SK-N-SH (cell line): ENCODE measurements around the gene AACS. TPM values are rescaled to one million over a fixed set of nuclear protein-coding genes. Genes with fewer than 3 reads are reported as not detected.

Experiments used
- CTCF ChIA-PET: fragments of 300-600, 350-600 bp; formaldehyde crosslinking; extraction: SDS; loops from one replicate; lab custom pipeline; 2021; lab: Yijun Ruan, JAX
- POLR2A ChIA-PET: fragments of 350-600 bp; sonication (Branson Sonifier 250); formaldehyde crosslinking; extraction: SDS; loops from one replicate; lab custom pipeline; 2020; ENCODE audit warnings: antibody characterized with exemption, inconsistent platforms; lab: Yijun Ruan, JAX
- DNase-seq: peaks from one replicate; pipeline ENCODE4 v3.0.0; 2012
- H2AFZ ChIP-seq: fragments of 200-600 bp; sonication (generic); 2 replicates; pipeline ENCODE4 v1.8.1; 2016; ENCODE audit warnings: antibody characterized with exemption, mild to moderate bottlenecking, low read depth
- H3F3A ChIP-seq: fragments of 200-600 bp; sonication (generic); replicated peaks from 2 replicates; pipeline ENCODE3; 2016; ENCODE audit warnings: antibody characterized with exemption, mild to moderate bottlenecking; ENCODE audit not compliant: insufficient read depth
- H3K27ac ChIP-seq, 2 experiments: fragments of 200-500 bp in 1 of 2; fragments of 200-600 bp in 1 of 2; sonication (Bioruptor generic) in 1 of 2; sonication (generic), shearing (Covaris generic) in 1 of 2; 2 replicates each; pipeline versions ENCODE4 v1.5.1 to v1.6.1; 2014 to 2016; ENCODE audit warnings: low read depth in 2 of 2, inconsistent platforms in 1 of 2, low read length in 1 of 2, mild to moderate bottlenecking in 1 of 2, mixed read lengths in 1 of 2
- H3K27me3 ChIP-seq: fragments of 200-600 bp; sonication (generic), shearing (Covaris generic); 2 replicates; pipeline ENCODE4 v1.6.1; 2016; ENCODE audit warnings: mixed run types; ENCODE audit not compliant: insufficient read depth
- H3K36me3 ChIP-seq, 2 experiments: fragments of 200-500 bp in 1 of 2; fragments of 200-600 bp in 1 of 2; sonication (Bioruptor generic) in 1 of 2; sonication (generic) in 1 of 2; replicated peaks in 1 of 2; 2 replicates each; pipeline versions ENCODE3 to v1.5.1; 2014 to 2016; ENCODE audit warnings: low read length in 1 of 2, mild to moderate bottlenecking in 1 of 2; ENCODE audit not compliant: insufficient read depth in 2 of 2, control insufficient read depth in 1 of 2
- H3K4me1 ChIP-seq, 2 experiments: fragments of 200-500 bp in 1 of 2; fragments of 200-600 bp in 1 of 2; sonication (Bioruptor generic) in 1 of 2; sonication (generic), shearing (Covaris generic) in 1 of 2; 2 replicates each; pipeline versions ENCODE4 v1.5.1 to v1.6.1; 2014 to 2016; ENCODE audit warnings: low read depth in 1 of 2, low read length in 1 of 2, mixed run types in 1 of 2; ENCODE audit not compliant: insufficient read depth in 2 of 2, control insufficient read depth in 1 of 2
- H3K4me2 ChIP-seq: fragments of 200-600 bp; sonication (generic), shearing (Covaris generic); 2 replicates; pipeline ENCODE4 v1.6.1; 2017; ENCODE audit warnings: mixed run types
- H3K4me3 ChIP-seq, 2 experiments: fragments of 200-500 bp in 1 of 2; fragments of 200-600 bp in 1 of 2; sonication (Bioruptor generic) in 1 of 2; sonication (generic), shearing (Covaris generic) in 1 of 2; 2 replicates each; pipeline versions ENCODE4 v1.5.1 to v1.8.1; 2014 to 2016; ENCODE audit warnings: low read depth in 2 of 2, inconsistent platforms in 1 of 2, low read length in 1 of 2, mild to moderate bottlenecking in 1 of 2, mixed read lengths in 1 of 2, moderate library complexity in 1 of 2
- H3K79me2 ChIP-seq: fragments of 200-600 bp; sonication (generic); 2 replicates; pipeline ENCODE4 v1.8.1; 2017; ENCODE audit warnings: mild to moderate bottlenecking; ENCODE audit not compliant: insufficient read depth
- H3K9ac ChIP-seq: fragments of 200-600 bp; sonication (generic); 2 replicates; pipeline ENCODE4 v1.6.1; 2017; ENCODE audit warnings: mixed run types
- H3K9me2 ChIP-seq: fragments of 200-600 bp; sonication (generic); 2 replicates; pipeline ENCODE4 v1.6.1; 2017; ENCODE audit warnings: mixed run types
- H3K9me3 ChIP-seq: fragments of 200-600 bp; sonication (generic); 2 replicates; pipeline ENCODE4 v1.6.1; 2017; ENCODE audit warnings: mixed run types, mild to moderate bottlenecking, moderate library complexity
- H4K20me1 ChIP-seq: fragments of 200-600 bp; sonication (generic); 2 replicates; pipeline ENCODE4 v1.6.1; 2017; ENCODE audit warnings: mild to moderate bottlenecking, mixed run types; ENCODE audit not compliant: insufficient read depth
- EP300 ChIP-seq, 2 experiments: IDR thresholded peaks; 2 replicates each; pipeline versions ENCODE4 v1.4.0 to v1.6.1; 2012; ENCODE audit warnings: borderline replicate concordance in 1 of 2, low read depth in 1 of 2, low read length in 1 of 2
- FOSL2 ChIP-seq: IDR thresholded peaks from 2 replicates; pipeline ENCODE4 v1.4.0; 2012; ENCODE audit warnings: low read depth, mild to moderate bottlenecking, moderate library complexity, borderline replicate concordance
- FOXJ3 ChIP-seq: sonication (generic); formaldehyde crosslinking; IDR thresholded peaks from 2 replicates; pipeline ENCODE4 v1.5.1; 2020; ENCODE audit warnings: mild to moderate bottlenecking, missing genetic modification reagents
- FOXM1 ChIP-seq: IDR thresholded peaks from 2 replicates; pipeline ENCODE4 v1.4.0; 2012; ENCODE audit warnings: low read depth, mild to moderate bottlenecking
- GABPA ChIP-seq: IDR thresholded peaks from 2 replicates; pipeline ENCODE4 v1.4.0; 2012; ENCODE audit warnings: low read depth, mild to moderate bottlenecking
- MEF2A ChIP-seq: IDR thresholded peaks from 2 replicates; pipeline ENCODE4 v1.4.0; 2012; ENCODE audit warnings: low read depth, borderline replicate concordance
- NFIC ChIP-seq: IDR thresholded peaks from 2 replicates; pipeline ENCODE4 v1.4.0; 2012; ENCODE audit warnings: borderline replicate concordance
- RCOR1 ChIP-seq: fragments of 150-350 bp; IDR thresholded peaks from 2 replicates; pipeline ENCODE4 v1.6.1; 2017; ENCODE audit warnings: antibody characterized with exemption, low read length
- SIN3A ChIP-seq: IDR thresholded peaks from 2 replicates; pipeline ENCODE4 v1.6.1; 2012; ENCODE audit warnings: low read depth, mild to moderate bottlenecking, low read length, moderate library complexity, borderline replicate concordance
- TAF1 ChIP-seq: IDR thresholded peaks from 2 replicates; pipeline ENCODE4 v1.6.1; 2012; ENCODE audit warnings: low read depth, mild to moderate bottlenecking, low read length, moderate library complexity, borderline replicate concordance
- TCF12 ChIP-seq: IDR thresholded peaks from 2 replicates; pipeline ENCODE4 v1.4.0; 2012
- TEAD4 ChIP-seq: IDR thresholded peaks from 2 replicates; pipeline ENCODE4 v1.4.0; 2012; ENCODE audit warnings: mild to moderate bottlenecking, borderline replicate concordance; ENCODE audit not compliant: insufficient read depth
- YY1 ChIP-seq: IDR thresholded peaks from 2 replicates; pipeline ENCODE4 v1.4.0; 2012; ENCODE audit warnings: low read depth, mild to moderate bottlenecking
- WGBS: methylation state at CpG from one replicate; pipeline ENCODE4 v1.1.6; 2017; ENCODE audit warnings: low lambda C conversion rate; 5-methylcytosine and 5-hydroxymethylcytosine counted together
- polyA plus RNA-seq, 3 experiments: library from polyadenylated mRNA; depleted of rRNA; stranded (reverse); fragments of >200 nt; gene quantifications; 2 replicates each; pipeline ENCODE4 v1.2.3, GENCODE V29; 2012
- TF ChIP-seq, protein P1 (sequence below): IDR thresholded peaks from 2 replicates; pipeline ENCODE4; 2012
- TF ChIP-seq, protein P2 (sequence below): IDR thresholded peaks from 2 replicates; pipeline ENCODE4 v1.4.0; 2012; ENCODE audit warnings: low read depth
- TF ChIP-seq, protein P3 (sequence below): IDR thresholded peaks from 2 replicates; pipeline ENCODE4 v1.6.1; 2012; ENCODE audit warnings: mild to moderate bottlenecking, low read depth, low read length, moderate library complexity
- TF ChIP-seq, protein P4 (sequence below): fragments of 150-350 bp; IDR thresholded peaks from 2 replicates; pipeline ENCODE4 v1.6.1; 2016; ENCODE audit warnings: mild to moderate bottlenecking, low read depth, low read length
- TF ChIP-seq, protein P5 (sequence below): fragments of 150-350 bp; IDR thresholded peaks from 2 replicates; pipeline ENCODE4 v1.6.1; 2017; ENCODE audit warnings: antibody characterized with exemption, low read length, low read depth, borderline replicate concordance

The AACS gene
- polyA plus RNA-seq, 1 of the 3 experiments (the other 2 are of a cell fraction) = 17.3 TPM

DNA sequence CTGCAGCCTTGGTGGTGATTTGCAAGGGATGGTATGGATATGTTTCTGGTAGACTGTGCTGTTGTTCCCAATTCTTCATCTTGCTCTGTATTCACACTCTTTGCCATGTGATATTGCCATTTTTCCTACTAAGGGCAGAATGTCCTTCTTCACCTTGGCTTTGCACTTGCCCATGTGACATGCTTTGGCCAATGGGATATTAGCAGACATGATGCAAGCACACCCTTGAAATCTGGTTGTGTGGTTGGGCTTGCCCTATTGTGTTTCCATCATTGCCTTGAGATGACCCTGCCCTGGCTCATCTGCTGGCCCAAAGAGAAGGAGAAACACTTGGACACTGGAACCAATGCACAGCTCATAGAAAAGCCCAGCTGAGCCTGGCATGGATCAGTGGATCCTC is 110.3 kb downstream of the AACS start:
- no peak overlapping the region for H3K4me3 ChIP-seq
- H3K4me2 ChIP-seq = no peak overlapping the region
- no peak overlapping the region for H3K27ac ChIP-seq
- CTCF ChIA-PET = no interaction called here
- no peaks in the 10 kb centered on the region for H4K20me1 ChIP-seq
- no peaks in the 10 kb centered on the region for H3K36me3 ChIP-seq
- POLR2A ChIA-PET = no interaction called here
- no peak overlapping the region for H2AFZ ChIP-seq
- TF ChIP-seq NFIC (no peak), YY1 (no peak), TAF1 (no peak), FOXJ3 (CRISPR knock-in tag) (no peak), RCOR1 (no peak), SIN3A (no peak), TEAD4 (no peak), FOSL2 (no peak), FOXM1 (no peak)
- TF ChIP-seq, protein P1, sequence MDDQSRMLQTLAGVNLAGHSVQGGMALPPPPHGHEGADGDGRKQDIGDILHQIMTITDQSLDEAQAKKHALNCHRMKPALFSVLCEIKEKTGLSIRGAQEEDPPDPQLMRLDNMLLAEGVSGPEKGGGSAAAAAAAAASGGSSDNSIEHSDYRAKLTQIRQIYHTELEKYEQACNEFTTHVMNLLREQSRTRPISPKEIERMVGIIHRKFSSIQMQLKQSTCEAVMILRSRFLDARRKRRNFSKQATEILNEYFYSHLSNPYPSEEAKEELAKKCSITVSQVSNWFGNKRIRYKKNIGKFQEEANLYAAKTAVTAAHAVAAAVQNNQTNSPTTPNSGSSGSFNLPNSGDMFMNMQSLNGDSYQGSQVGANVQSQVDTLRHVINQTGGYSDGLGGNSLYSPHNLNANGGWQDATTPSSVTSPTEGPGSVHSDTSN = no peak
- no peaks in the 10 kb centered on the region for H3F3A ChIP-seq
- no peak overlapping the region for H3K9ac ChIP-seq
- H3K9me3 ChIP-seq = no peaks in the 10 kb centered on the region
- H3K27me3 ChIP-seq = no peaks in the 10 kb centered on the region; the same call in 1 of the 2 replicates
- no peak for DNase-seq
- no peaks in the 10 kb centered on the region for H3K79me2 ChIP-seq
- H3K9me2 ChIP-seq = no peaks in the 10 kb centered on the region
- H3K4me1 ChIP-seq = no peaks in the 10 kb centered on the region

DNA sequence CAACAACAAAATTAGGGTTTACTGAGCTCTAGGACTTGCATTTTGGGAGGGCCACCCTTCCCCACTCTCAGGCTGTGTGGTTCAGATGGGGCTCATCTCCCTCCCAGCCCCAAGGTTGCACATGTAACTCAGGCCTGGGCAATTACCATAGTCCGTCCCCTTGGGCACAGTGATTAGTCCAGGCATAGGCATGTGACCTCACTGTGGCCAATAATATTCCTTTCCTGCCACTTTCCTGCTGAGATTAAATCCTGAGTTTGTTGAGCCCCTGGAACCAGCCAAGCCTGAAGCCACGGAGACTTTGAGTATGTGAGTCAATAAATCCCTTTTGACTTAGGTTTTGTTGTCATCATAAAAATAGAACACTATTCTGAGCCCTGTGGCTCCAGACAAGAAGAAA is 113.0 kb downstream of the AACS start:
- Histone ChIP-seq H3K79me2 (no peaks in the 10 kb centered on the region), H3K9me2 (no peaks in the 10 kb centered on the region), H3K27ac (no peak overlapping the region), H4K20me1 (no peaks in the 10 kb centered on the region), H3K27me3 (no peaks in the 10 kb centered on the region), H3K36me3 (no peaks in the 10 kb centered on the region), H3K4me2 (no peak overlapping the region), H3F3A (no peaks in the 10 kb centered on the region), H3K9me3 (no peaks in the 10 kb centered on the region), H3K4me1 (no peaks in the 10 kb centered on the region; a peak in 1 of 4 replicates), H3K9ac (no peak overlapping the region), H2AFZ (no peak overlapping the region), H3K4me3 (no peak overlapping the region)
- TF ChIP-seq, protein P2, sequence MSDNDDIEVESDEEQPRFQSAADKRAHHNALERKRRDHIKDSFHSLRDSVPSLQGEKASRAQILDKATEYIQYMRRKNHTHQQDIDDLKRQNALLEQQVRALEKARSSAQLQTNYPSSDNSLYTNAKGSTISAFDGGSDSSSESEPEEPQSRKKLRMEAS = no peak
- TF ChIP-seq MEF2A (no peak), TCF12 (no peak), GABPA (no peak), EP300 (IDR thresholded peaks at IDR 0.05; ENCODE audit: borderline replicate concordance in 1 of 2, low read depth in 1 of 2, low read length in 1 of 2) (no peak), TEAD4 (no peak), TAF1 (no peak), RCOR1 (no peak)
- TF ChIP-seq, protein P1 = no peak
- TF ChIP-seq, protein P3, sequence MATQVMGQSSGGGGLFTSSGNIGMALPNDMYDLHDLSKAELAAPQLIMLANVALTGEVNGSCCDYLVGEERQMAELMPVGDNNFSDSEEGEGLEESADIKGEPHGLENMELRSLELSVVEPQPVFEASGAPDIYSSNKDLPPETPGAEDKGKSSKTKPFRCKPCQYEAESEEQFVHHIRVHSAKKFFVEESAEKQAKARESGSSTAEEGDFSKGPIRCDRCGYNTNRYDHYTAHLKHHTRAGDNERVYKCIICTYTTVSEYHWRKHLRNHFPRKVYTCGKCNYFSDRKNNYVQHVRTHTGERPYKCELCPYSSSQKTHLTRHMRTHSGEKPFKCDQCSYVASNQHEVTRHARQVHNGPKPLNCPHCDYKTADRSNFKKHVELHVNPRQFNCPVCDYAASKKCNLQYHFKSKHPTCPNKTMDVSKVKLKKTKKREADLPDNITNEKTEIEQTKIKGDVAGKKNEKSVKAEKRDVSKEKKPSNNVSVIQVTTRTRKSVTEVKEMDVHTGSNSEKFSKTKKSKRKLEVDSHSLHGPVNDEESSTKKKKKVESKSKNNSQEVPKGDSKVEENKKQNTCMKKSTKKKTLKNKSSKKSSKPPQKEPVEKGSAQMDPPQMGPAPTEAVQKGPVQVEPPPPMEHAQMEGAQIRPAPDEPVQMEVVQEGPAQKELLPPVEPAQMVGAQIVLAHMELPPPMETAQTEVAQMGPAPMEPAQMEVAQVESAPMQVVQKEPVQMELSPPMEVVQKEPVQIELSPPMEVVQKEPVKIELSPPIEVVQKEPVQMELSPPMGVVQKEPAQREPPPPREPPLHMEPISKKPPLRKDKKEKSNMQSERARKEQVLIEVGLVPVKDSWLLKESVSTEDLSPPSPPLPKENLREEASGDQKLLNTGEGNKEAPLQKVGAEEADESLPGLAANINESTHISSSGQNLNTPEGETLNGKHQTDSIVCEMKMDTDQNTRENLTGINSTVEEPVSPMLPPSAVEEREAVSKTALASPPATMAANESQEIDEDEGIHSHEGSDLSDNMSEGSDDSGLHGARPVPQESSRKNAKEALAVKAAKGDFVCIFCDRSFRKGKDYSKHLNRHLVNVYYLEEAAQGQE = no peak
- TF ChIP-seq, protein P4, sequence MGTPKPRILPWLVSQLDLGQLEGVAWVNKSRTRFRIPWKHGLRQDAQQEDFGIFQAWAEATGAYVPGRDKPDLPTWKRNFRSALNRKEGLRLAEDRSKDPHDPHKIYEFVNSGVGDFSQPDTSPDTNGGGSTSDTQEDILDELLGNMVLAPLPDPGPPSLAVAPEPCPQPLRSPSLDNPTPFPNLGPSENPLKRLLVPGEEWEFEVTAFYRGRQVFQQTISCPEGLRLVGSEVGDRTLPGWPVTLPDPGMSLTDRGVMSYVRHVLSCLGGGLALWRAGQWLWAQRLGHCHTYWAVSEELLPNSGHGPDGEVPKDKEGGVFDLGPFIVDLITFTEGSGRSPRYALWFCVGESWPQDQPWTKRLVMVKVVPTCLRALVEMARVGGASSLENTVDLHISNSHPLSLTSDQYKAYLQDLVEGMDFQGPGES = no peak
- TF ChIP-seq, protein P5, sequence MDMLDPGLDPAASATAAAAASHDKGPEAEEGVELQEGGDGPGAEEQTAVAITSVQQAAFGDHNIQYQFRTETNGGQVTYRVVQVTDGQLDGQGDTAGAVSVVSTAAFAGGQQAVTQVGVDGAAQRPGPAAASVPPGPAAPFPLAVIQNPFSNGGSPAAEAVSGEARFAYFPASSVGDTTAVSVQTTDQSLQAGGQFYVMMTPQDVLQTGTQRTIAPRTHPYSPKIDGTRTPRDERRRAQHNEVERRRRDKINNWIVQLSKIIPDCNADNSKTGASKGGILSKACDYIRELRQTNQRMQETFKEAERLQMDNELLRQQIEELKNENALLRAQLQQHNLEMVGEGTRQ = no peak
- WGBS = 23% methylated on average over 2 of the region's 2 CpGs
- ChIA-PET POLR2A (no interaction called here), CTCF (interaction anchor here (1.1 kb wide), 1 partner anchor 24 kb away, joined by 3 read pairs; no protein-coding TSS in a partner anchor)
- DNase-seq = no peak
